NCI-H146 (cell line): ENCODE results near the gene CELA2A.
"Not testable (repeated sequence)": the region's sequence is repeated elsewhere in the genome, so short reads cannot be mapped to it uniquely, and the experiment has no call there.

Experiments
- DNase-seq: peaks from one replicate; lab custom pipeline; 2025; lab: John Stamatoyannopoulos, UW

CELA2A gene

GRCh38 chr1:15425521-15425920, 31.0 kb upstream of the CELA2A start:
- no peak for DNase-seq

- no peak for DNase-seq
These were observed 30.6 kb upstream of the CELA2A start for GRCh38 chr1:15425958-15426357.

GRCh38 chr1:15426492-15427279, 29.8 kb upstream of the CELA2A start:
- no peak for DNase-seq

GRCh38 chr1:15427280-15427666, 29.3 kb upstream of the CELA2A start:
- no peak for DNase-seq

GRCh38 chr1:15428252-15428651, 28.3 kb upstream of the CELA2A start:
- DNase-seq = not testable (repeated sequence)

- DNase-seq = no peak
These were observed 27.6 kb upstream of the CELA2A start for GRCh38 chr1:15428815-15429435.

GRCh38 chr1:15429701-15430149, 26.8 kb upstream of the CELA2A start:
- no peak for DNase-seq

- no peak for DNase-seq
These were observed 25.6 kb upstream of the CELA2A start for GRCh38 chr1:15430787-15431570.

- no peak for DNase-seq
These were observed 25.0 kb upstream of the CELA2A start for GRCh38 chr1:15431571-15431948.

- DNase-seq = no peak
These were observed 24.2 kb upstream of the CELA2A start for GRCh38 chr1:15432324-15432723.

GRCh38 chr1:15433471-15433870, 23.1 kb upstream of the CELA2A start:
- no peak for DNase-seq

GRCh38 chr1:15434739-15435138, 21.8 kb upstream of the CELA2A start:
- DNase-seq = not testable (repeated sequence)

GRCh38 chr1:15435239-15436077, 21.1 kb upstream of the CELA2A start:
- DNase-seq = no peak

GRCh38 chr1:15436881-15437442, 19.6 kb upstream of the CELA2A start:
- peak; percentile 34 for DNase-seq

GRCh38 chr1:15439325-15439724, 17.2 kb upstream of the CELA2A start:
- no peak for DNase-seq

- no peak for DNase-seq
These were observed 16.2 kb upstream of the CELA2A start for GRCh38 chr1:15440357-15440756.

- no peak for DNase-seq
These were observed 15.3 kb upstream of the CELA2A start for GRCh38 chr1:15441247-15441646.

- DNase-seq = no peak
These were observed 14.4 kb upstream of the CELA2A start for GRCh38 chr1:15442119-15442518.

GRCh38 chr1:15442759-15443158, 13.8 kb upstream of the CELA2A start:
- DNase-seq = no peak

GRCh38 chr1:15443281-15443680, 13.3 kb upstream of the CELA2A start:
- DNase-seq = no peak
